Stimulated activated CD4-positive, alpha-beta T cell treated with anti-CD3 and anti-CD28 coated beads, Interleukin-1b, Interleukin-23, amount 100 ng/mL, for 48 hours (primary cell): ENCODE measurements around the gene PACS1.

Experiments
- DNase-seq: peaks from one replicate; pipeline ENCODE4 v3.0.0-alpha.2; 2020

PACS1 gene

GRCh38 chr11:66279092-66279734 lies 209.1 kb downstream of the PACS1 start:
- no peak for DNase-seq

GRCh38 chr11:66280428-66280827 lies 210.4 kb downstream of the PACS1 start:
- no peak for DNase-seq

GRCh38 chr11:66281001-66281400 lies 210.9 kb downstream of the PACS1 start:
- no peak for DNase-seq

GRCh38 chr11:66281776-66282467 lies 211.8 kb downstream of the PACS1 start:
- no peak for DNase-seq

- peak; percentile 98 for DNase-seq
Observed at GRCh38 chr11:66282468-66283455, 212.7 kb downstream of the PACS1 start.

GRCh38 chr11:66283461-66284105 lies 213.5 kb downstream of the PACS1 start:
- no peak for DNase-seq

- no peak for DNase-seq
Observed at GRCh38 chr11:66284526-66285078, 214.5 kb downstream of the PACS1 start.

- DNase-seq, result no peak
Observed at GRCh38 chr11:66285250-66285947, 215.3 kb downstream of the PACS1 start.

- DNase-seq, result no peak
Observed at GRCh38 chr11:66286699-66287098, 216.6 kb downstream of the PACS1 start.

GRCh38 chr11:66287211-66287888 lies 217.3 kb downstream of the PACS1 start:
- no peak for DNase-seq

- DNase-seq, result no peak
Observed at GRCh38 chr11:66287889-66288670, 218.0 kb downstream of the PACS1 start.

- peak; percentile 99 for DNase-seq
Observed at GRCh38 chr11:66288671-66289547, 218.8 kb downstream of the PACS1 start, which contains the start of gene YIF1A. Gene YIF1A, minus strand, starts transcription at chr11:66289143. Its CDS starts 158 bp downstream, at chr11:66288985.

GRCh38 chr11:66289548-66290329 lies 219.7 kb downstream of the PACS1 start:
- peak; percentile 86 for DNase-seq

GRCh38 chr11:66290330-66290621 lies 220.2 kb downstream of the PACS1 start:
- no peak for DNase-seq

GRCh38 chr11:66291303-66291705 lies 221.2 kb downstream of the PACS1 start:
- DNase-seq, result no peak

- no peak for DNase-seq
Observed at GRCh38 chr11:66291706-66292542, 221.9 kb downstream of the PACS1 start, which contains the start of gene TMEM151A. Gene TMEM151A, plus strand, starts transcription at chr11:66291894. Its CDS starts 120 bp downstream, at chr11:66292014.

GRCh38 chr11:66292543-66293332 lies 222.7 kb downstream of the PACS1 start:
- DNase-seq, result no peak
